GM19467 (cell line): ENCODE data around the gene REPS1.
"Not testable (repeated sequence)": the region's sequence is repeated elsewhere in the genome, so short reads cannot be mapped to it uniquely, and the experiment has no call there.

Source experiments
- ATAC-seq: cut with Tn5 transposase; IDR thresholded peaks from one replicate; pipeline ENCODE4 v1.9.1; 2021; ENCODE audit warnings: mild to moderate bottlenecking, moderate library complexity; ENCODE audit not compliant: unreplicated experiment

Gene REPS1

DNA sequence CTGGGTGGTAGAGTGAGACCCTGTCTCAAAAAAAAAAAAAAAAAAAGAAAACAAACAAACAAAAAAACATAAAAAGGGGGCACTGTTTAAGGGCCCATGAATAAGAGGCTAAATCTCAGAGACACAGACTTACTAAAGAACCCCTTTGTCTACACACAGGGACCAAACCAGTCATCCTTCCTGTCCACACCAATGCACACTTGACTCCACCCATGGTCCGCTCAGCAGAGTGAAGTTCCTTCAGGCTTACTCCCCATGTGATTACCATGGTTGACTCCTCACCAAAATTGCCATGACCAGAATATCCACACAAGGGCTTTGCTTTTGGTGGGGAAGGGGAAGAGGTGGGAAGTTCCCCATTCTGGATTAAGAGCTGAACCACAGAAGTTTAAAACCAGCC is 19.4 kb upstream of the REPS1 start:
- no peak for ATAC-seq

- no peak for ATAC-seq
Observed at GRCh38 chr6:139006477-139006876, 18.4 kb upstream of the REPS1 start.

- no peak for ATAC-seq
Observed at GRCh38 chr6:139003751-139004150, 15.7 kb upstream of the REPS1 start.

- no peak for ATAC-seq
Observed at GRCh38 chr6:138999949-139000725, 12.1 kb upstream of the REPS1 start.

DNA sequence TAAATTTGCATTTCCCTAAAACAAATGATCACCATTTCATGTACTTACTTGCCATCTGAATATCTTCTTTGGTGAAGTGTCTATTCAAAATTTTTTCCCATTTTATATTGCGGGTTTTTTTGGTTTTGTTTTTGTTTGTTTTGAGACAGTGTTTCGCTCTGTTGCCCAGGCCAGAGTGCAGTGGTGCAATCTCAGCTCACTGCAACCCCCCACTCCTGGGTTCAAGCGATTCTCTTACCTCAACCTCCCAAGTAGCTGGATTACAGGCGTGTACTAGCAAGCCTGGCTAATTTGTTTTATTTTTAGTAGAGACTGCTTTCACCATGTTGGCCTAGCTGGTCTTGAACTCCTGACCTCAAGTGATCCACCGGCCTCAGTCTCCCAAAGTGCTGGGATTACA is 9.1 kb upstream of the REPS1 start:
- no peak for ATAC-seq

GRCh38 chr6:138996524-138996923 is 8.5 kb upstream of the REPS1 start:
- no peak for ATAC-seq

- ATAC-seq, result not testable (repeated sequence)
Observed at GRCh38 chr6:138993410-138993809, 5.4 kb upstream of the REPS1 start.

DNA sequence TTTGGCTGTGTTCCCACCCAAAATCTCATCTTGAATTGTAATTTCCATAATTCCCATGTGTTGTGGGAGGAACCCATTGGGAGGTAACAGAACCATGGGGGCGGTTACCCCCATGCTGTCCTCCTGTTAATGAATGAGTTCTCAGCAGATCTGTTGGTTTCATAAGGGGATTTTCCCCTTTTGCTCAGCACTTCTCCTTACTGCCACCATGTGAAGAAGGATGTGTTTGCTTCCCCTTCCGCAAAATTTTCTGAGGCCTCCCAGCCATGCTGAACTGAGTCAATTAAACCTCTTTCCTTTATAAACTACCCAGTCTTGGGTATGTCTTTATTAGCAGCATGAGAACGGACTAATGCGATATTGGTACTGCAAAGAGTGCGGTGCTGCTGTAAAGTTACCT is 4.9 kb upstream of the REPS1 start:
- ATAC-seq, result not testable (repeated sequence)

GRCh38 chr6:138991206-138991605 is 3.2 kb upstream of the REPS1 start:
- no peak for ATAC-seq

DNA sequence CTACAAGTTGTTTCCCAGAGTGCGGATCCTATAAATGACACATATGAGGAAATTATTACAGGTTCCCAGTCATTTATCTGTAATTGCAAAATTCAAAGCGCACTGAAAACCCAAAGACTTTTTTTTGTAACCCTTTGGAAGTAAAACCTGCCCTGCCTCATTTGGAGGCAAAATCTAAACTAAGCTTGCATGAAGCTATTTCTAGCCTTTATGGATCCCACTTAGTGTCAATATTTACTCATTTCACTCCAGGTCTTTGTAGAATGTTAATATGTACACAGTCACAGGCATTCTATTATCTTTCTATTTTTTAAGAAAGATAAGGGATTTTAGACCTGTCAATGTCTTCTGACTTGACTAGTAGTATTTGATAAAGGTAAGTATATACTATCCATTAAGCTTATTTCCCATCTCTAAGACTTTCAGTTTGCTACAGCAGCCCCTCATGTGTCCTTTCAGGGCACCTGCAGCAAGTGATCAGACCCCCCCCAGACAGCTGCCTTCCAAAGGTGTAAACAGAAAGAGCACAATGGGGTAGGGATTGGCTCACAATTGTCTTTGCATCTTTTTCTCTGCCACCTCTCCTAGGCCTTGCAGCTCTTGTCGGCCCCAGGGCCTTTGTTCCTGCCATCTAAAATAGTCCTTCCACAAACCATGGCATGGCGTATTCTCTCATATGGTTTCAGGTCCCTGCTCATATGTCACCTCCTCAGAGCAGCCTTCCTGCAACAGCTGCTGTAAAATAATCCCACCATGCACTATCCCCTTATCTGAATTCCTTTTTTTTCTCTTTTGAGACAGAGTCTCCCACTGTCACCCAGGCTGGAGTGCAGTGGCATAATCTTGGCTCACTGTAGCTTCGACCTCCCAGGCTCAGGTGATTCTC is 1.3 kb upstream of the REPS1 start:
- no peak for ATAC-seq

DNA sequence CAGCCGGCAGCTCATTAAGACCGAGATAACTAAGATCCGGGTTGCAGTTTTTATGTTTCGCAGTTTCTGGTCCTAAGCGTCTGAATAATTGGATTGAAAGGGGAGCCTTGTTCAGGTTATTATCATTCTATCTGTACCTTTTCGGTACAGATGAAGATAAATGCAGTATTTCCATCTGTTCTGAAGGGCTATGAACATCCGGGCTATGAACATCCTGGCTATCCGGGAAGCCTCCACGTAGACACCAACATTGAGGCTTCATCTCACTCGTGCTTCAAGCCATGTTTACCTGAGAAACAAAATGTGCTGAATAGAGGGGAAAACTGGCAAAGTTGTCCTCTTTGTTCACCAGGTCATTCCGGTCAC is 399 bp upstream of the REPS1 start:
- ATAC-seq, result peak; percentile 19

DNA sequence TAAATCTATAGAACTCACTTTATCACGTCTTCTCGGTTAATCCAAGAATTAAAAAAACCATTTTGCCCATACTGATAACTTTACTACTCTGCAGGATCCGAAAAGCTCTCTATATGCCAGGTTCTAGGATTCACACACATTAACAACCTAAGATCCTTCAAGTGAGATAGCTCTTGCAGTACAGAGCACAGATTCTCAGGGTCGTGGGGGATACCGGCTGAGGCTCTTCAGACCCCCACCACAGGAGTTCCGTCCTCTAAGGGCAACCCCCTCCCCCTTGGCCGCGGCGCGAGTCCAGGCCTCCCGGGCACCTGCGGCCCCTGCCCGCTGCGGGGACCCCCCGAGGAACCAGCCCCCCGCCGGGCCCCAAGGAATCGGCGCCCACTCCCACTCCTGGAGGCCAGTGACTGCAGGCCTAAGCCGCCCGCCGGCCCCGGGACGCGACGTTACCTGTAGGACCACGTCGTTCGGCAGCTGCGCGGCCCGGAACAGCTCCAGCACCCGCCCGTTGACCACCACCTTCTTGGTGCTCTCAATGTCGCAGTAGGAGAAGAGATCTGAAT is 892 bp downstream of the REPS1 start:
- no peak for ATAC-seq

- no peak for ATAC-seq
Observed at GRCh38 chr6:138986578-138986977, 1.5 kb downstream of the REPS1 start.

DNA sequence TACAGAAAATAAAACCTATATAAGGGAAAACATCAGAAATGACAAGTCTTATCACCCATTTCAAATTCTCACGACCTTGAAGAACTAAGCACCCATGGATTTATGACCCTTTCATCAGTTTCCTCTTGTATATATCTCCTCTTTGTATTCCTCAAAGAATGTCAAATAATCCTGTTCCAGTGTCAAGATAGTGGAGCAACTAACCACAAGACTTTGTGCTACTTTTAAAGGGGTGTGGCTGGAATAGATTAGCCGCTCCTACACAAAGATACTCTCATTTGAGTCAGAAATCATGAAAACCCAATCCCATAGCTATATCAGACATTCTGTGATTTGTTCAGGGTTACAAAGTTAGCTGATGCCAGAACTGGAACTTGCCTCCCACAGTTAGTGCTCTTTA is 6.6 kb downstream of the REPS1 start:
- no peak for ATAC-seq

DNA sequence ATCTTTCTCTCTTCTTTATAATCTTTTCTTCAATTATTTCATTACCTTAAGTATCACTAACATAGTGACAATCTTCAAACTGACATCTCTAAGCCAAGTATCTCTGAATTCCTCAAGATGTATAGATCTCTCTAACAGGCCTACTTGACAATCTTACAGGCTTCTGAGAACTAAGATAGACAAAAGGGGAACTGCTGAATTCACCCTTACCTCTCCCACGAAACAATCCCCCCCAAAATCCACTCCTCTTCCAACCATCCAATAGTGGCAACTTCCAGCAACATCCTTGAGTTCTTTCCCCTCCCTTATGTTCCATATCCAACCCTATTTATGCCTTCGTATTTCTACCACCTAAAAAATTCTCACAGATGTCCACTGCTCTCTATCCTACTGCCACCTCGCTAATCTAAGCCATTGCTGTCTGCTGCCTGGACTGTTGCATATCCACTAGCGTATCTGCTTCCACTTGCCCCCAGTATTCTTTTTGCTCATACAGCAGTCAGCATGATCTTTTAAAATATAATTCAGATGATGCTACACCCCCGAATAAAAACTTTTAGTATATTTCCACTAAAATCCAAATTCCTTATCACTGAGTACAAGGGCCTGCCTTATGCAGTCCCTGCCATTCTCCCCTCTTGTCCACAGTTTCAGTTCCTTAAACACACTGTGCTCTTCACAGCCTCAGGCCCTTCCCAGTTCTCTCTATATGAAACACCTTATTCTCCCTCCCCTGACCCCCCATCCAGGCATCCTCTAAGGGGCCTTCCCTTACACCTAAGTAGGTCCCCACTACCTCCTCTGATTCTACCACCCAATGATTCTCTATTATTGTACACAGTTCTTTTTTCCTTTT is 8.0 kb downstream of the REPS1 start:
- ATAC-seq, result no peak

- no peak for ATAC-seq
Observed at GRCh38 chr6:138979365-138979764, 8.7 kb downstream of the REPS1 start.

DNA sequence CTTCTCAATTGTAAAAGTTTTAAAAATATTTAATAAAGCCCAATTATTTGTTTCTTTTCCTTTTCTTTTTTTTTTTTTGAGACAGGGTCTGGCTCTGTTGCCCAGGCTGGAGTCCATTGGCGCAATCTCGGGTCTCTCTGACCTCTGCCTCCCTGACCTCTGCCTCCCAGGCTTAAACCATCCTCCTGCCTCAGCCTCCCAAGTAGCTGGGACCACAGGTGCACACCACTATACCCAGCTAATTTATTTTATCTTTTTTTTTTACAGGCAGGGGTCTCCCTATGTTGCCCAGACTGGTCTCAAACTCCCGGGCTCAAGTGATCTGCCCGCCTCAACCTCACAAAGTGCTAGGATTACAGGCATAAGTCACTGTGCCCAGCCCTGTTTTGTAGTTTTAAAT is 9.8 kb downstream of the REPS1 start:
- no peak for ATAC-seq

DNA sequence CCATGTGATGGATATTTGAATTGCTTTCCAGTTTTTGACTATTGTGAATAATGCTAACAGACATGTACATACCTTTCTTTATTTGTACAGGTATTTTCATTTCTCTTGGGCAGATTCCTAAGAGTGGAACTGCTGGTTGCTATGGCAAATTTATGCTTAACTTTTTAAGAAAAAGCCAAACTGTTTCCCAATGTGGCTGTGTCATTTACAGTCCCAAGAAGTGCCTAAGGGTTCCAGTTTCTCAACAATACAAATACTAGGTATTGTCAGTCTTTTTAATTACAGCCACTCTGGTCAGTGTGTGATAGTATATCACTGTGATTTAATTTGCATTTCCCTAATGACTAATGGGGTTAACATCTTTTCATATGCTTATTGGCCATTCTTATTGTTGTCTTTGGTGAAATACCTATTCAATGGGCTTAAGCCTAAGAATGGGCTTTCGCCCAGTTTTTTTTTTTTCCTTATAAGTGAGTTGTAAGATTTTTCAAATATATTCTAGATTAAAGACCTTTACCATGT is 10.3 kb downstream of the REPS1 start:
- ATAC-seq, result no peak

DNA sequence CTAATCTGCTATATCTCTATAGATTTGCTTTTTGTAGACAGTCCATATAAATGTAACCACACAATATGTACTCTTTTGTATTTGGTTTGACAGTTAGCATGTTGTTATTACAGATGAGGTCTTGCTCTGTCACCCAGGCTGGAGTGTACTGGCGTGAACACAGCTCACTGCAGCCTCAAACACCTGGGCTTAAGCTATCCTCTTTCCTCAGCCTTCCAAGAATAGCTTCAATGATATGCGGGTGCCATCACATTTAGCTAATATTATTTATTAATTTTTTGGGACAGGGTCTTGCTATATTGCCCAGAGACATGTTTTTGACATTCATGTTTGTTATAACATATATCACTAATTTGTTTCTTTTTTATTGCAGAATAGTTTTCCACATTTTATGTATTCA is 10.8 kb downstream of the REPS1 start:
- no peak for ATAC-seq

GRCh38 chr6:138975815-138976214 is 12.2 kb downstream of the REPS1 start:
- no peak for ATAC-seq
